GM19025 (cell line): ENCODE results near the gene MFSD6.
"Not testable (repeated sequence)": the region's sequence is repeated elsewhere in the genome, so short reads cannot be mapped to it uniquely, and the experiment has no call there.

ENCODE experiments used
- ATAC-seq: cut with Tn5 transposase; IDR thresholded peaks from one replicate; pipeline ENCODE4 v1.9.1; 2021; ENCODE audit warnings: mild to moderate bottlenecking, low read depth, moderate library complexity; ENCODE audit not compliant: unreplicated experiment

Gene MFSD6

GRCh38 chr2:190458352-190459107, 50.4 kb downstream of the MFSD6 start:
- no peak for ATAC-seq

- ATAC-seq: no peak
Observed at GRCh38 chr2:190459881-190460280, 51.7 kb downstream of the MFSD6 start.

GRCh38 chr2:190460487-190460886, 52.3 kb downstream of the MFSD6 start:
- no peak for ATAC-seq

GRCh38 chr2:190462181-190462580, 54.0 kb downstream of the MFSD6 start:
- no peak for ATAC-seq

- ATAC-seq: no peak
Observed at GRCh38 chr2:190462611-190463010, 54.5 kb downstream of the MFSD6 start.

GRCh38 chr2:190465060-190465459, 56.9 kb downstream of the MFSD6 start:
- ATAC-seq: peak; percentile 40

- ATAC-seq: no peak
Observed at GRCh38 chr2:190466819-190467446, 58.8 kb downstream of the MFSD6 start.

GRCh38 chr2:190467575-190468083, 59.5 kb downstream of the MFSD6 start:
- ATAC-seq: no peak

GRCh38 chr2:190468354-190468753, 60.2 kb downstream of the MFSD6 start:
- not testable (repeated sequence) for ATAC-seq

- ATAC-seq: no peak
Observed at GRCh38 chr2:190468814-190469569, 60.8 kb downstream of the MFSD6 start.

GRCh38 chr2:190469771-190470170, 61.6 kb downstream of the MFSD6 start:
- no peak for ATAC-seq

GRCh38 chr2:190470256-190470826, 62.2 kb downstream of the MFSD6 start:
- ATAC-seq: no peak

- ATAC-seq: no peak
Observed at GRCh38 chr2:190477661-190478454, 69.7 kb downstream of the MFSD6 start.

GRCh38 chr2:190478572-190479195, 70.5 kb downstream of the MFSD6 start:
- no peak for ATAC-seq

- ATAC-seq: no peak
Observed at GRCh38 chr2:190481339-190481738, 73.2 kb downstream of the MFSD6 start.

GRCh38 chr2:190482451-190482850, 74.3 kb downstream of the MFSD6 start:
- no peak for ATAC-seq

GRCh38 chr2:190486037-190486623, 78.0 kb downstream of the MFSD6 start:
- no peak for ATAC-seq

GRCh38 chr2:190488516-190489233, 80.5 kb downstream of the MFSD6 start:
- ATAC-seq: no peak

GRCh38 chr2:190489475-190489874, 81.3 kb downstream of the MFSD6 start:
- no peak for ATAC-seq
